IMR-90 (cell line): ENCODE measurements around the gene PRAMEF12.

Experiments used
- CEBPB ChIP-seq: IDR thresholded peaks from 2 replicates; pipeline ENCODE4 v1.6.1; 2012; ENCODE audit warnings: low read depth, low read length, improper control_type of control experiment
- FOS ChIP-seq: fragments of 150-350 bp; IDR thresholded peaks from 2 replicates; pipeline ENCODE4 v1.6.1; 2016; ENCODE audit warnings: low read depth, low read length
- MAFK ChIP-seq: IDR thresholded peaks from 2 replicates; pipeline ENCODE4 v1.6.1; 2012; ENCODE audit warnings: low read depth, low read length, improper control_type of control experiment
- MXI1 ChIP-seq: IDR thresholded peaks from 2 replicates; pipeline ENCODE4 v1.6.1; 2012; ENCODE audit warnings: low read depth, mild to moderate bottlenecking, low read length, moderate library complexity, borderline replicate concordance
- POLR2A ChIP-seq: IDR thresholded peaks from 2 replicates; pipeline ENCODE4 v1.6.1; 2012; ENCODE audit warnings: mild to moderate bottlenecking, low read depth, low read length
- RAD21 ChIP-seq: IDR thresholded peaks from 2 replicates; pipeline ENCODE4 v1.6.1; 2012; ENCODE audit warnings: low read length, improper control_type of control experiment
- SMC3 ChIP-seq: fragments of 150-350 bp; IDR thresholded peaks from 2 replicates; pipeline ENCODE4 v1.6.1; 2016; ENCODE audit warnings: low read depth, mild to moderate bottlenecking, antibody characterized with exemption, low read length, moderate library complexity
- TF ChIP-seq, protein P1 (sequence below): conservative IDR thresholded peaks from 2 replicates; pipeline ENCODE4 v1.5.1; 2012; ENCODE audit warnings: mild to moderate bottlenecking, low read depth, low read length, improper control_type of control experiment
- TF ChIP-seq, protein P2 (sequence below): fragments of 150-350 bp; IDR thresholded peaks from 2 replicates; pipeline ENCODE4 v1.6.1; 2017; ENCODE audit warnings: mild to moderate bottlenecking, antibody characterized with exemption, low read length, low read depth

DNA sequence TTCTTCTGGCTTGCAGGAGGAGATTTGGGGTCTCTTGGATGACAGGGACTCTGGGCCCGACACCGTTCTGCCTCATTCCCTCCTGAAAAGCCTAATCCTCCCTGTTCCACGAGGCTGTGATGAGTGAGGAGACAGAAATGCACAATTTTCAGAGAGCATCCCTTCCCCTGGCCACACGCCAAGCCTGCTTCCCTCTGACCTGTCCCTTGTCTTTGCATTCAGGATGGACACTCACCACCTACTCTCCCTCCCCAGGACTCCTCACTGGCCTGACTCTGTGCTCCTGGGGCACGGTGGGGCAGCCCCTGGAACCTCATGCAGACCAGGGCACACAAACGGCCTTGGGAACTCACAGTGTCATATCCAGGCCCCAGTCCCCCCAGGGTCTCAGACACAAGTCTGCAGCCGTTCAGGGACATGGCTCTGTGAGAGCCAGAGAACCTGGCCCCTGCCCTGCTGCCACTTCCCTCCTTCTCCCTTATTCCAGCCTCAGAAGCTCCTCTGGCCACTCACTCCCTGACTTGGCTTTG lies 3.5 kb upstream of the PRAMEF12 start:
- no peak for TF ChIP-seq SMC3
- TF ChIP-seq MAFK = no peak
- TF ChIP-seq, protein P1, sequence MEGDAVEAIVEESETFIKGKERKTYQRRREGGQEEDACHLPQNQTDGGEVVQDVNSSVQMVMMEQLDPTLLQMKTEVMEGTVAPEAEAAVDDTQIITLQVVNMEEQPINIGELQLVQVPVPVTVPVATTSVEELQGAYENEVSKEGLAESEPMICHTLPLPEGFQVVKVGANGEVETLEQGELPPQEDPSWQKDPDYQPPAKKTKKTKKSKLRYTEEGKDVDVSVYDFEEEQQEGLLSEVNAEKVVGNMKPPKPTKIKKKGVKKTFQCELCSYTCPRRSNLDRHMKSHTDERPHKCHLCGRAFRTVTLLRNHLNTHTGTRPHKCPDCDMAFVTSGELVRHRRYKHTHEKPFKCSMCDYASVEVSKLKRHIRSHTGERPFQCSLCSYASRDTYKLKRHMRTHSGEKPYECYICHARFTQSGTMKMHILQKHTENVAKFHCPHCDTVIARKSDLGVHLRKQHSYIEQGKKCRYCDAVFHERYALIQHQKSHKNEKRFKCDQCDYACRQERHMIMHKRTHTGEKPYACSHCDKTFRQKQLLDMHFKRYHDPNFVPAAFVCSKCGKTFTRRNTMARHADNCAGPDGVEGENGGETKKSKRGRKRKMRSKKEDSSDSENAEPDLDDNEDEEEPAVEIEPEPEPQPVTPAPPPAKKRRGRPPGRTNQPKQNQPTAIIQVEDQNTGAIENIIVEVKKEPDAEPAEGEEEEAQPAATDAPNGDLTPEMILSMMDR = no peak
- TF ChIP-seq CEBPB = no peak
- no peak for TF ChIP-seq POLR2A
- no peak for TF ChIP-seq MXI1
- no peak for TF ChIP-seq FOS
- no peak for TF ChIP-seq RAD21
- TF ChIP-seq, protein P2, sequence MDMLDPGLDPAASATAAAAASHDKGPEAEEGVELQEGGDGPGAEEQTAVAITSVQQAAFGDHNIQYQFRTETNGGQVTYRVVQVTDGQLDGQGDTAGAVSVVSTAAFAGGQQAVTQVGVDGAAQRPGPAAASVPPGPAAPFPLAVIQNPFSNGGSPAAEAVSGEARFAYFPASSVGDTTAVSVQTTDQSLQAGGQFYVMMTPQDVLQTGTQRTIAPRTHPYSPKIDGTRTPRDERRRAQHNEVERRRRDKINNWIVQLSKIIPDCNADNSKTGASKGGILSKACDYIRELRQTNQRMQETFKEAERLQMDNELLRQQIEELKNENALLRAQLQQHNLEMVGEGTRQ = no peak
